HCT116 (cell line): ENCODE results near the gene SLC4A11. TPM values are rescaled to one million over a fixed set of nuclear protein-coding genes. Genes with fewer than 3 reads are reported as not detected.

Source experiments
- ATAC-seq: fragments of 200-7000 bp; cut with Tn5 transposase; 2 replicates; pipeline ENCODE4 v1.9.1; 2020; ENCODE audit warnings: mild to moderate bottlenecking, moderate library complexity
- BruUV-seq: library from RNA; stranded (reverse); fragments of 400-500 nt; replicated peaks from 2 replicates; lab custom pipeline; 2021; lab: Mats Ljungman, UMichigan
- CTCF ChIA-PET: fragments of 300-600 bp; sonication (Branson Sonifier 250); formaldehyde crosslinking; loops from one replicate; lab custom pipeline; 2021; ENCODE audit warnings: antibody characterized with exemption; lab: Charles Lee
- POLR2A ChIA-PET: fragments of 300-600, 350-600 bp; sonication (Branson Sonifier 250); formaldehyde crosslinking; loops from one replicate; lab custom pipeline; 2021; ENCODE audit warnings: antibody characterized with exemption; lab: Charles Lee
- RAD21 ChIA-PET, 2 experiments: fragments of 300-600 bp; sonication (Branson Sonifier 250); formaldehyde crosslinking; loops; one replicate each; lab custom pipeline; 2023; ENCODE audit warnings: low total read pairs in 2 of 2; ENCODE audit not compliant: uncharacterized antibody in 2 of 2, unreplicated experiment in 2 of 2, low non-redundant PET in 1 of 2; lab: Charles Lee
- DNase-seq: peaks from one replicate; pipeline ENCODE4 v3.0.0-alpha.2; 2010; ENCODE audit warnings: low read depth, low spot score
- H2AFZ ChIP-seq: fragments of 200-600 bp; shearing (Covaris generic), sonication (generic); 2 replicates; pipeline ENCODE4 v1.6.1; 2017; ENCODE audit warnings: low read depth, mixed run types, mixed read lengths, antibody characterized with exemption, low read length; ENCODE audit not compliant: poor library complexity, severe bottlenecking
- H3K27ac ChIP-seq: 2 replicates; pipeline ENCODE4 v1.5.1; 2012; ENCODE audit warnings: low read depth, low read length
- H3K27me3 ChIP-seq: fragments of 200-600 bp; sonication (generic); 2 replicates; pipeline ENCODE4 v1.6.1; 2016; ENCODE audit warnings: mixed run types, low read length, mixed read lengths; ENCODE audit not compliant: insufficient read depth
- H3K36me3 ChIP-seq, 2 experiments: fragments of 200-500 bp in 1 of 2; fragments of 200-600 bp in 1 of 2; sonication (Bioruptor generic) in 1 of 2; sonication (generic) in 1 of 2; 2 replicates each; pipeline versions ENCODE4 v1.5.1 to v1.6.1; 2014 to 2016; ENCODE audit warnings: low read length in 2 of 2, inconsistent platforms in 1 of 2, mixed read lengths in 1 of 2, mixed run types in 1 of 2; ENCODE audit not compliant: insufficient read depth in 2 of 2, control insufficient read depth in 1 of 2
- H3K4me1 ChIP-seq, 2 experiments: fragments of 200-600 bp in 1 of 2; sonication (generic) in 1 of 2; 2 replicates each; pipeline versions ENCODE4 v1.5.1 to v1.6.1; 2012 to 2017; ENCODE audit warnings: low read length in 2 of 2, inconsistent platforms in 1 of 2, mild to moderate bottlenecking in 1 of 2, mixed read lengths in 1 of 2, mixed run types in 1 of 2, moderate library complexity in 1 of 2; ENCODE audit not compliant: insufficient read depth in 2 of 2, control insufficient read depth in 1 of 2
- H3K4me2 ChIP-seq: fragments of 200-600 bp; sonication (generic); 2 replicates; pipeline ENCODE4 v1.6.1; 2017; ENCODE audit warnings: mixed run types, low read length, mixed read lengths
- H3K4me3 ChIP-seq, 2 experiments: fragments of 200-600 bp in 1 of 2; sonication (generic) in 1 of 2; replicated peaks in 1 of 2; 2 replicates each; pipeline ENCODE4 v1.5.1; 2011 to 2016; ENCODE audit warnings: low read length in 2 of 2, control low read depth in 1 of 2, low read depth in 1 of 2, mild to moderate bottlenecking in 1 of 2, mixed read lengths in 1 of 2, mixed run types in 1 of 2
- H3K79me2 ChIP-seq: fragments of 200-600 bp; sonication (generic); 2 replicates; pipeline ENCODE4 v1.6.1; 2017; ENCODE audit warnings: mild to moderate bottlenecking, mixed run types, low read length, moderate library complexity, mixed read lengths; ENCODE audit not compliant: insufficient read depth
- H3K9ac ChIP-seq: fragments of 200-600 bp; sonication (generic); 2 replicates; pipeline ENCODE4 v1.6.1; 2016; ENCODE audit warnings: low read length, mixed read lengths
- H3K9me2 ChIP-seq: fragments of 200-600 bp; sonication (generic), shearing (Covaris generic); 2 replicates; pipeline ENCODE4 v1.6.1; 2017; ENCODE audit warnings: mixed run types, mild to moderate bottlenecking, moderate library complexity; ENCODE audit not compliant: insufficient read depth
- H3K9me3 ChIP-seq, 2 experiments: fragments of 200-500 bp in 1 of 2; fragments of 200-600 bp in 1 of 2; sonication (Bioruptor generic) in 1 of 2; sonication (generic) in 1 of 2; 2 replicates each; pipeline ENCODE4 v1.6.1; 2014 to 2017; ENCODE audit warnings: low read length in 2 of 2, mixed read lengths in 2 of 2, inconsistent platforms in 1 of 2, low read depth in 1 of 2, mild to moderate bottlenecking in 1 of 2, mixed run types in 1 of 2, moderate library complexity in 1 of 2; ENCODE audit not compliant: control insufficient read depth in 1 of 2, insufficient read depth in 1 of 2
- H4K20me1 ChIP-seq: fragments of 200-600 bp; sonication (generic), shearing (Covaris generic); 2 replicates; pipeline ENCODE4 v1.6.1; 2017; ENCODE audit warnings: mixed run types, mild to moderate bottlenecking, moderate library complexity; ENCODE audit not compliant: insufficient read depth
- CBX3 ChIP-seq: IDR thresholded peaks from 2 replicates; pipeline ENCODE4 v1.6.1; 2012; ENCODE audit warnings: low read depth
- EZH2 ChIP-seq: fragments of 200-600 bp; sonication (generic); IDR thresholded peaks from 2 replicates; pipeline ENCODE4 v1.6.1; 2017; ENCODE audit warnings: antibody characterized with exemption, mixed run types
- POLR2A ChIP-seq: IDR thresholded peaks from 2 replicates; pipeline ENCODE4 v1.7.0; 2011; ENCODE audit warnings: borderline replicate concordance; ENCODE audit not compliant: insufficient read depth, insufficient read length; ENCODE audit errors: extremely low read depth
- RAD21 ChIP-seq: IDR thresholded peaks from 2 replicates; pipeline ENCODE4 v1.6.1; 2012; ENCODE audit warnings: low read depth, mild to moderate bottlenecking
- SRF ChIP-seq: IDR thresholded peaks from 2 replicates; pipeline ENCODE4 v1.6.1; 2012; ENCODE audit warnings: low read depth
- TCF7L2 ChIP-seq: IDR thresholded peaks from 2 replicates; pipeline ENCODE4 v1.7.0; 2011; ENCODE audit warnings: borderline replicate concordance, inconsistent platforms; ENCODE audit not compliant: insufficient read depth, insufficient read length; ENCODE audit errors: extremely low read depth
- ZNF274 ChIP-seq: fragments of 200-500 bp; sonication (Bioruptor generic); IDR thresholded peaks from 2 replicates; pipeline ENCODE4 v1.6.1; 2014; ENCODE audit warnings: mild to moderate bottlenecking, low read depth, low read length, inconsistent platforms
- intact Hi-C: fragments of 100-400 bp; cut with micrococcal nuclease; formaldehyde crosslinking; loops from 2 replicates; pipeline ENCODE4 v1.10.0; 2022
- total RNA-seq: library from RNA; stranded (reverse); gene quantifications from one replicate; pipeline ENCODE4 v1.2.1, GENCODE V29; 2021; ENCODE audit not compliant: unreplicated experiment
- TF ChIP-seq, protein P1 (sequence below): IDR thresholded peaks from 2 replicates; pipeline ENCODE4 v1.6.1; 2012
- TF ChIP-seq, protein P2 (sequence below): IDR thresholded peaks from 2 replicates; pipeline ENCODE4 v1.6.1; 2012; ENCODE audit warnings: low read depth

Gene SLC4A11
- total RNA-seq, 1 experiment from 2014 or later: 22.7 TPM

DNA sequence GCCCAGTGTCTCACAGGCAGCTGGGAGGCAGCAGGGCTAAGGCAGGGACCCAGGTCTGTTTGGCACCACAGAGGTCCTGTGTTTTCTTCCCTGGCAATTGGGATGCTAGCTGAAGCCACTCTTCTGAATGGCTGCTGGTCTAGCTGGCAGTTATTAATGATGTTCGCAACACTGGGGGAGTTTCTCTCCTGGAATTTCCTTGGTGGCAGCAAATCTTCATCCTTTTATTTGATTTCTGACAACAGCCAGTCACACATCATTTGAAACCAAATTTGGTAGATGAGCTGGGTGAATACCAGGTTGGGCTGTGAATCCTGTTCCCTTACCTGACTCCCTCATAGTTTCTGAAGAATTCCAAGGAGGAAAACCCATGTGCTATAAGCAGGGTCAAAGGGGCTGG is 40.8 kb upstream of the SLC4A11 start:
- Histone ChIP-seq H3K4me3 (no peak overlapping the region), H3K79me2 (no peaks in the 10 kb centered on the region), H3K27ac (no peak overlapping the region), H3K36me3 (peaks cover 0 to 3% of the 10 kb centered on the region in 2 experiments; a peak in 1 of 4 replicates), H3K9me2 (no peaks in the 10 kb centered on the region), H3K27me3 (no peaks in the 10 kb centered on the region), H2AFZ (no peak overlapping the region), H3K9me3 (no peaks in the 10 kb centered on the region), H3K4me2 (no peak overlapping the region), H4K20me1 (no peaks in the 10 kb centered on the region), H3K4me1 (no peaks in the 10 kb centered on the region), H3K9ac (no peak overlapping the region)
- intact Hi-C loops: loop anchor here (5.0 kb wide), 1 partner anchor 162 kb away; no protein-coding TSS in a partner anchor
- ChIA-PET RAD21 (no interaction called here), POLR2A (no interaction called here), CTCF (interaction anchor here (0.8 kb wide), 1 partner anchor 61 kb away, joined by 3 read pairs; no protein-coding TSS in a partner anchor)
- DNase-seq: no peak
- BruUV-seq: no TSS peak
- no peak for TF ChIP-seq TCF7L2
- TF ChIP-seq, protein P1, sequence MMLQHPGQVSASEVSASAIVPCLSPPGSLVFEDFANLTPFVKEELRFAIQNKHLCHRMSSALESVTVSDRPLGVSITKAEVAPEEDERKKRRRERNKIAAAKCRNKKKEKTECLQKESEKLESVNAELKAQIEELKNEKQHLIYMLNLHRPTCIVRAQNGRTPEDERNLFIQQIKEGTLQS: no peak
- no peak for TF ChIP-seq SRF
- TF ChIP-seq EZH2: no peak
- no peak for TF ChIP-seq ZNF274
- TF ChIP-seq, protein P2, sequence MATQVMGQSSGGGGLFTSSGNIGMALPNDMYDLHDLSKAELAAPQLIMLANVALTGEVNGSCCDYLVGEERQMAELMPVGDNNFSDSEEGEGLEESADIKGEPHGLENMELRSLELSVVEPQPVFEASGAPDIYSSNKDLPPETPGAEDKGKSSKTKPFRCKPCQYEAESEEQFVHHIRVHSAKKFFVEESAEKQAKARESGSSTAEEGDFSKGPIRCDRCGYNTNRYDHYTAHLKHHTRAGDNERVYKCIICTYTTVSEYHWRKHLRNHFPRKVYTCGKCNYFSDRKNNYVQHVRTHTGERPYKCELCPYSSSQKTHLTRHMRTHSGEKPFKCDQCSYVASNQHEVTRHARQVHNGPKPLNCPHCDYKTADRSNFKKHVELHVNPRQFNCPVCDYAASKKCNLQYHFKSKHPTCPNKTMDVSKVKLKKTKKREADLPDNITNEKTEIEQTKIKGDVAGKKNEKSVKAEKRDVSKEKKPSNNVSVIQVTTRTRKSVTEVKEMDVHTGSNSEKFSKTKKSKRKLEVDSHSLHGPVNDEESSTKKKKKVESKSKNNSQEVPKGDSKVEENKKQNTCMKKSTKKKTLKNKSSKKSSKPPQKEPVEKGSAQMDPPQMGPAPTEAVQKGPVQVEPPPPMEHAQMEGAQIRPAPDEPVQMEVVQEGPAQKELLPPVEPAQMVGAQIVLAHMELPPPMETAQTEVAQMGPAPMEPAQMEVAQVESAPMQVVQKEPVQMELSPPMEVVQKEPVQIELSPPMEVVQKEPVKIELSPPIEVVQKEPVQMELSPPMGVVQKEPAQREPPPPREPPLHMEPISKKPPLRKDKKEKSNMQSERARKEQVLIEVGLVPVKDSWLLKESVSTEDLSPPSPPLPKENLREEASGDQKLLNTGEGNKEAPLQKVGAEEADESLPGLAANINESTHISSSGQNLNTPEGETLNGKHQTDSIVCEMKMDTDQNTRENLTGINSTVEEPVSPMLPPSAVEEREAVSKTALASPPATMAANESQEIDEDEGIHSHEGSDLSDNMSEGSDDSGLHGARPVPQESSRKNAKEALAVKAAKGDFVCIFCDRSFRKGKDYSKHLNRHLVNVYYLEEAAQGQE: no peak
- no peak for TF ChIP-seq POLR2A
- no peak for TF ChIP-seq CBX3
- no peak for TF ChIP-seq RAD21
- no peak for ATAC-seq
